HepG2 (cell line): ENCODE data around the gene NEURL4. TPM values are rescaled to one million over a fixed set of nuclear protein-coding genes. Genes with fewer than 3 reads are reported as not detected.

Experiments
- CHCHD3 ChIP-seq: sonication (generic); formaldehyde crosslinking; IDR thresholded peaks from 2 replicates; pipeline ENCODE4 v1.8.0; 2022; ENCODE audit warnings: mild to moderate bottlenecking, missing genetic modification reagents, moderate library complexity
- DMAP1 ChIP-seq: IDR thresholded peaks from 2 replicates; pipeline ENCODE4 v1.6.1; 2016
- ELF3 ChIP-seq: IDR thresholded peaks from 2 replicates; pipeline ENCODE4 v1.6.1; 2016; ENCODE audit warnings: missing genetic modification reagents, missing compliant biosample characterization
- ELF4 ChIP-seq: sonication (generic); formaldehyde crosslinking; IDR thresholded peaks from 2 replicates; pipeline ENCODE4 v1.5.0; 2020; ENCODE audit warnings: missing genetic modification reagents, mild to moderate bottlenecking, moderate library complexity, borderline replicate concordance
- MBNL3 ChIP-seq: fragments of 250-450 bp; sonication (Bioruptor Pico); conservative IDR thresholded peaks from 2 replicates; pipeline ENCODE4 v1.8.0; 2022; ENCODE audit warnings: mild to moderate bottlenecking, inconsistent platforms
- SAP130 ChIP-seq: IDR thresholded peaks from 2 replicates; pipeline ENCODE4 v1.6.1; 2016; ENCODE audit warnings: low read depth
- TMF1 ChIP-seq: sonication (generic); formaldehyde crosslinking; IDR thresholded peaks from 2 replicates; pipeline ENCODE4 v1.8.1; 2022; ENCODE audit warnings: low read depth, missing genetic modification reagents
- XRCC5 ChIP-seq: fragments of 200-400 bp; formaldehyde crosslinking; optimal IDR thresholded peaks from 2 replicates; pipeline ENCODE3; 2017; ENCODE audit warnings: mild to moderate bottlenecking, low read length
- ZBTB38 ChIP-seq: sonication (generic); formaldehyde crosslinking; IDR thresholded peaks from 2 replicates; pipeline ENCODE4 v1.5.1; 2020; ENCODE audit warnings: mild to moderate bottlenecking, missing genetic modification reagents
- ZKSCAN8 ChIP-seq: IDR thresholded peaks from 2 replicates; pipeline ENCODE4 v1.6.1; 2016; ENCODE audit warnings: borderline replicate concordance, missing genetic modification reagents, missing compliant biosample characterization
- ZNF598 ChIP-seq: sonication (generic); formaldehyde crosslinking; IDR thresholded peaks from 2 replicates; pipeline ENCODE4 v1.5.1; 2020; ENCODE audit warnings: mild to moderate bottlenecking, missing genetic modification reagents, borderline replicate concordance
- ZNF670 ChIP-seq: sonication (generic); formaldehyde crosslinking; IDR thresholded peaks from 2 replicates; pipeline ENCODE4 v1.8.0; 2022; ENCODE audit warnings: mild to moderate bottlenecking, missing genetic modification reagents, borderline replicate concordance
- polyA plus RNA-seq, 8 experiments: library from polyadenylated mRNA; depleted of rRNA in 3 of 8; stranded (reverse) in 7 of 8; unstranded in 1 of 8; fragments of >200 nt; fragmentation: Illumina TruSeq in 4 of 8; extraction: Trizol in 4 of 8; gene quantifications; 2 replicates each; pipeline versions ENCODE4 v1.2.1 to v1.2.3, GENCODE V29; 2011 to 2016; ENCODE audit warnings: low read depth in 4 of 8, missing spikeins in 1 of 8, mixed read lengths in 1 of 8; ENCODE audit not compliant: insufficient read depth in 1 of 8
- total RNA-seq, 5 experiments: library from RNA; depleted of rRNA; stranded (reverse); fragments of >200 nt; fragmentation: Illumina TruSeq; extraction: Trizol; gene quantifications; 2 replicates each; pipeline ENCODE4 v1.2.3, GENCODE V29; 2016; ENCODE audit warnings: low read depth in 1 of 5
- TF ChIP-seq, protein P1 (sequence below): sonication (generic); formaldehyde crosslinking; IDR thresholded peaks from 2 replicates; pipeline ENCODE4 v1.5.0; 2020; ENCODE audit warnings: mild to moderate bottlenecking, missing genetic modification reagents, moderate library complexity
- TF ChIP-seq, protein P2 (sequence below): sonication (generic); formaldehyde crosslinking; IDR thresholded peaks from 2 replicates; pipeline ENCODE4 v1.5.1; 2020; ENCODE audit warnings: mild to moderate bottlenecking, missing genetic modification reagents, moderate library complexity
- TF ChIP-seq, protein P3 (sequence below): sonication (generic); formaldehyde crosslinking; IDR thresholded peaks from 2 replicates; pipeline ENCODE4 v1.5.1; 2020; ENCODE audit warnings: mild to moderate bottlenecking, moderate library complexity, missing genetic modification reagents
- TF ChIP-seq, protein P4 (sequence below): sonication (generic); formaldehyde crosslinking; IDR thresholded peaks from 2 replicates; pipeline ENCODE4 v1.5.1; 2020; ENCODE audit warnings: mild to moderate bottlenecking, missing genetic modification reagents, borderline replicate concordance

The NEURL4 gene
- total and polyA plus RNA-seq, 2 of the 13 experiments (the other 11 are each of a cell fraction or from before 2014, with no cell fraction given): 14.8 to 15.7 TPM

DNA sequence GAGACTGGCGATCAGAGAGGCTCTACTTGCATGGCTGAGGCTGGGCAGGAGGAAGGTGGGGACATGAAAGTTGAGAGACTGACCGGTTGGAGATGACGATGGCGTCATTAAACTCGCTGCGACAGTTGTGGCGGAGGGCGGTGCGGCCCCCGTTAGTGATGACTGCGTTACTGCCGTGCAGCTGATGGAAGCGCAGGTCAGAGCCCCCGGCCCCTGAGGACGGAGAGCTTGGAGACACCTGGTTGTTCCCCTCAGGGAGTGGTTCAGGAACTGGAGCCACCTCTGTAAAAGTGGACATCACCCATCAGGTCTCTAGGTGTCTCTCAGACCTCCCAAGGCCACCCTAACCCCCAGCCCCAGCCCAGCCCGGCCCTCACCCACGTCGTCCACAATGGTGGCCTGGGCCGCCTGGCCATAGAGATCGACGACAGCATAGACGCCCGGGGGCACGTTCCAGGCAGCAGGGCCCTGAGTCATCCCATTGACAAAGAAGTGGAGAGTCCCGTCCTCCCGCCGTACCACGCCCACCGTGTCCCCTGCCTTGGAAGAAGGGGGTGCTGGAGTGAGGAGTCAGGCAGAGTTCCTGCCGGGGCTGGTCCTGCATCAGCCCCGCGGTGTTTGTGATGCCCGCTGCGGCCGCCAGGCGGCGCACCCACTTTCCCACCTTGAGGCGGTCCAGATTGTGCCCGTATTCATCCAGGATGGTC is 5.3 kb downstream of the NEURL4 start (continued):
- TF ChIP-seq, protein P1, sequence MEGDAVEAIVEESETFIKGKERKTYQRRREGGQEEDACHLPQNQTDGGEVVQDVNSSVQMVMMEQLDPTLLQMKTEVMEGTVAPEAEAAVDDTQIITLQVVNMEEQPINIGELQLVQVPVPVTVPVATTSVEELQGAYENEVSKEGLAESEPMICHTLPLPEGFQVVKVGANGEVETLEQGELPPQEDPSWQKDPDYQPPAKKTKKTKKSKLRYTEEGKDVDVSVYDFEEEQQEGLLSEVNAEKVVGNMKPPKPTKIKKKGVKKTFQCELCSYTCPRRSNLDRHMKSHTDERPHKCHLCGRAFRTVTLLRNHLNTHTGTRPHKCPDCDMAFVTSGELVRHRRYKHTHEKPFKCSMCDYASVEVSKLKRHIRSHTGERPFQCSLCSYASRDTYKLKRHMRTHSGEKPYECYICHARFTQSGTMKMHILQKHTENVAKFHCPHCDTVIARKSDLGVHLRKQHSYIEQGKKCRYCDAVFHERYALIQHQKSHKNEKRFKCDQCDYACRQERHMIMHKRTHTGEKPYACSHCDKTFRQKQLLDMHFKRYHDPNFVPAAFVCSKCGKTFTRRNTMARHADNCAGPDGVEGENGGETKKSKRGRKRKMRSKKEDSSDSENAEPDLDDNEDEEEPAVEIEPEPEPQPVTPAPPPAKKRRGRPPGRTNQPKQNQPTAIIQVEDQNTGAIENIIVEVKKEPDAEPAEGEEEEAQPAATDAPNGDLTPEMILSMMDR (CRISPR knock-in tag): peak; percentile 79
- TF ChIP-seq, protein P2, sequence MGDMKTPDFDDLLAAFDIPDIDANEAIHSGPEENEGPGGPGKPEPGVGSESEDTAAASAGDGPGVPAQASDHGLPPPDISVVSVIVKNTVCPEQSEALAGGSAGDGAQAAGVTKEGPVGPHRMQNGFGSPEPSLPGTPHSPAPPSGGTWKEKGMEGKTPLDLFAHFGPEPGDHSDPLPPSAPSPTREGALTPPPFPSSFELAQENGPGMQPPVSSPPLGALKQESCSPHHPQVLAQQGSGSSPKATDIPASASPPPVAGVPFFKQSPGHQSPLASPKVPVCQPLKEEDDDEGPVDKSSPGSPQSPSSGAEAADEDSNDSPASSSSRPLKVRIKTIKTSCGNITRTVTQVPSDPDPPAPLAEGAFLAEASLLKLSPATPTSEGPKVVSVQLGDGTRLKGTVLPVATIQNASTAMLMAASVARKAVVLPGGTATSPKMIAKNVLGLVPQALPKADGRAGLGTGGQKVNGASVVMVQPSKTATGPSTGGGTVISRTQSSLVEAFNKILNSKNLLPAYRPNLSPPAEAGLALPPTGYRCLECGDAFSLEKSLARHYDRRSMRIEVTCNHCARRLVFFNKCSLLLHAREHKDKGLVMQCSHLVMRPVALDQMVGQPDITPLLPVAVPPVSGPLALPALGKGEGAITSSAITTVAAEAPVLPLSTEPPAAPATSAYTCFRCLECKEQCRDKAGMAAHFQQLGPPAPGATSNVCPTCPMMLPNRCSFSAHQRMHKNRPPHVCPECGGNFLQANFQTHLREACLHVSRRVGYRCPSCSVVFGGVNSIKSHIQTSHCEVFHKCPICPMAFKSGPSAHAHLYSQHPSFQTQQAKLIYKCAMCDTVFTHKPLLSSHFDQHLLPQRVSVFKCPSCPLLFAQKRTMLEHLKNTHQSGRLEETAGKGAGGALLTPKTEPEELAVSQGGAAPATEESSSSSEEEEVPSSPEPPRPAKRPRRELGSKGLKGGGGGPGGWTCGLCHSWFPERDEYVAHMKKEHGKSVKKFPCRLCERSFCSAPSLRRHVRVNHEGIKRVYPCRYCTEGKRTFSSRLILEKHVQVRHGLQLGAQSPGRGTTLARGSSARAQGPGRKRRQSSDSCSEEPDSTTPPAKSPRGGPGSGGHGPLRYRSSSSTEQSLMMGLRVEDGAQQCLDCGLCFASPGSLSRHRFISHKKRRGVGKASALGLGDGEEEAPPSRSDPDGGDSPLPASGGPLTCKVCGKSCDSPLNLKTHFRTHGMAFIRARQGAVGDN (CRISPR knock-in tag): peak; percentile 48
- TF ChIP-seq ELF4 (CRISPR knock-in tag) (no peak), ELF3 (CRISPR knock-in tag) (no peak), XRCC5 (peak; percentile 88), DMAP1 (CRISPR knock-in tag) (no peak), CHCHD3 (CRISPR knock-in tag) (no peak), ZKSCAN8 (no peak), ZBTB38 (CRISPR knock-in tag) (peak; percentile 89), ZNF670 (CRISPR knock-in tag) (no peak), MBNL3 (CRISPR knock-in tag) (no peak), SAP130 (CRISPR knock-in tag) (no peak), TMF1 (CRISPR knock-in tag) (0 out of 2 replicates have a peak, but pooled peaks have one; percentile 38), ZNF598 (0 out of 2 replicates have a peak, but pooled peaks have one; percentile 49)
- TF ChIP-seq, protein P3, sequence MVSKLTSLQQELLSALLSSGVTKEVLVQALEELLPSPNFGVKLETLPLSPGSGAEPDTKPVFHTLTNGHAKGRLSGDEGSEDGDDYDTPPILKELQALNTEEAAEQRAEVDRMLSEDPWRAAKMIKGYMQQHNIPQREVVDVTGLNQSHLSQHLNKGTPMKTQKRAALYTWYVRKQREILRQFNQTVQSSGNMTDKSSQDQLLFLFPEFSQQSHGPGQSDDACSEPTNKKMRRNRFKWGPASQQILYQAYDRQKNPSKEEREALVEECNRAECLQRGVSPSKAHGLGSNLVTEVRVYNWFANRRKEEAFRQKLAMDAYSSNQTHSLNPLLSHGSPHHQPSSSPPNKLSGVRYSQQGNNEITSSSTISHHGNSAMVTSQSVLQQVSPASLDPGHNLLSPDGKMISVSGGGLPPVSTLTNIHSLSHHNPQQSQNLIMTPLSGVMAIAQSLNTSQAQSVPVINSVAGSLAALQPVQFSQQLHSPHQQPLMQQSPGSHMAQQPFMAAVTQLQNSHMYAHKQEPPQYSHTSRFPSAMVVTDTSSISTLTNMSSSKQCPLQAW (CRISPR knock-in tag): no peak
- TF ChIP-seq, protein P4, sequence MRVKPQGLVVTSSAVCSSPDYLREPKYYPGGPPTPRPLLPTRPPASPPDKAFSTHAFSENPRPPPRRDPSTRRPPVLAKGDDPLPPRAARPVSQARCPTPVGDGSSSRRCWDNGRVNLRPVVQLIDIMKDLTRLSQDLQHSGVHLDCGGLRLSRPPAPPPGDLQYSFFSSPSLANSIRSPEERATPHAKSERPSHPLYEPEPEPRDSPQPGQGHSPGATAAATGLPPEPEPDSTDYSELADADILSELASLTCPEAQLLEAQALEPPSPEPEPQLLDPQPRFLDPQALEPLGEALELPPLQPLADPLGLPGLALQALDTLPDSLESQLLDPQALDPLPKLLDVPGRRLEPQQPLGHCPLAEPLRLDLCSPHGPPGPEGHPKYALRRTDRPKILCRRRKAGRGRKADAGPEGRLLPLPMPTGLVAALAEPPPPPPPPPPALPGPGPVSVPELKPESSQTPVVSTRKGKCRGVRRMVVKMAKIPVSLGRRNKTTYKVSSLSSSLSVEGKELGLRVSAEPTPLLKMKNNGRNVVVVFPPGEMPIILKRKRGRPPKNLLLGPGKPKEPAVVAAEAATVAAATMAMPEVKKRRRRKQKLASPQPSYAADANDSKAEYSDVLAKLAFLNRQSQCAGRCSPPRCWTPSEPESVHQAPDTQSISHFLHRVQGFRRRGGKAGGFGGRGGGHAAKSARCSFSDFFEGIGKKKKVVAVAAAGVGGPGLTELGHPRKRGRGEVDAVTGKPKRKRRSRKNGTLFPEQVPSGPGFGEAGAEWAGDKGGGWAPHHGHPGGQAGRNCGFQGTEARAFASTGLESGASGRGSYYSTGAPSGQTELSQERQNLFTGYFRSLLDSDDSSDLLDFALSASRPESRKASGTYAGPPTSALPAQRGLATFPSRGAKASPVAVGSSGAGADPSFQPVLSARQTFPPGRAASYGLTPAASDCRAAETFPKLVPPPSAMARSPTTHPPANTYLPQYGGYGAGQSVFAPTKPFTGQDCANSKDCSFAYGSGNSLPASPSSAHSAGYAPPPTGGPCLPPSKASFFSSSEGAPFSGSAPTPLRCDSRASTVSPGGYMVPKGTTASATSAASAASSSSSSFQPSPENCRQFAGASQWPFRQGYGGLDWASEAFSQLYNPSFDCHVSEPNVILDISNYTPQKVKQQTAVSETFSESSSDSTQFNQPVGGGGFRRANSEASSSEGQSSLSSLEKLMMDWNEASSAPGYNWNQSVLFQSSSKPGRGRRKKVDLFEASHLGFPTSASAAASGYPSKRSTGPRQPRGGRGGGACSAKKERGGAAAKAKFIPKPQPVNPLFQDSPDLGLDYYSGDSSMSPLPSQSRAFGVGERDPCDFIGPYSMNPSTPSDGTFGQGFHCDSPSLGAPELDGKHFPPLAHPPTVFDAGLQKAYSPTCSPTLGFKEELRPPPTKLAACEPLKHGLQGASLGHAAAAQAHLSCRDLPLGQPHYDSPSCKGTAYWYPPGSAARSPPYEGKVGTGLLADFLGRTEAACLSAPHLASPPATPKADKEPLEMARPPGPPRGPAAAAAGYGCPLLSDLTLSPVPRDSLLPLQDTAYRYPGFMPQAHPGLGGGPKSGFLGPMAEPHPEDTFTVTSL: no peak
